GM21381 (cell line): Measurements from ENCODE around the gene SH2D4B.
"Not testable (repeated sequence)": the region's sequence is repeated elsewhere in the genome, so short reads cannot be mapped to it uniquely, and the experiment has no call there.

ENCODE experiments used
- ATAC-seq: cut with Tn5 transposase; IDR thresholded peaks from one replicate; pipeline ENCODE4 v1.9.1; 2021; ENCODE audit warnings: mild to moderate bottlenecking, moderate library complexity; ENCODE audit not compliant: unreplicated experiment

SH2D4B gene

GRCh38 chr10:80523773-80524172 is 13.9 kb upstream of the SH2D4B start:
- ATAC-seq = no peak

GRCh38 chr10:80524190-80524909 is 13.4 kb upstream of the SH2D4B start:
- ATAC-seq = no peak

- no peak for ATAC-seq
These were observed 11.5 kb upstream of the SH2D4B start for GRCh38 chr10:80526218-80526617.

- ATAC-seq = no peak
These were observed 11.0 kb upstream of the SH2D4B start for GRCh38 chr10:80526742-80527141.

- no peak for ATAC-seq
These were observed 9.5 kb upstream of the SH2D4B start for GRCh38 chr10:80528185-80528700.

GRCh38 chr10:80528901-80529300 is 8.8 kb upstream of the SH2D4B start:
- ATAC-seq = no peak

GRCh38 chr10:80529604-80530003 is 8.1 kb upstream of the SH2D4B start:
- ATAC-seq = no peak

- peak; percentile 53 for ATAC-seq
These were observed 7.5 kb upstream of the SH2D4B start for GRCh38 chr10:80530251-80530650.

GRCh38 chr10:80530816-80531215 is 6.9 kb upstream of the SH2D4B start:
- no peak for ATAC-seq

GRCh38 chr10:80532571-80532970 is 5.1 kb upstream of the SH2D4B start:
- ATAC-seq = no peak

- not testable (repeated sequence) for ATAC-seq
These were observed 3.6 kb upstream of the SH2D4B start for GRCh38 chr10:80534059-80534458.

GRCh38 chr10:80534646-80535045 is 3.1 kb upstream of the SH2D4B start:
- ATAC-seq = not testable (repeated sequence)

- peak; percentile 81 for ATAC-seq
These were observed 1.9 kb upstream of the SH2D4B start for GRCh38 chr10:80535671-80536360.

GRCh38 chr10:80536361-80536835 is 1.3 kb upstream of the SH2D4B start:
- no peak for ATAC-seq

GRCh38 chr10:80537086-80537735 is 491 bp upstream of the SH2D4B start:
- ATAC-seq = no peak

- no peak for ATAC-seq
These were observed 931 bp downstream of the SH2D4B start for GRCh38 chr10:80538481-80539185.

- no peak for ATAC-seq
These were observed 1.8 kb downstream of the SH2D4B start for GRCh38 chr10:80539421-80540031.

GRCh38 chr10:80540136-80540535 is 2.4 kb downstream of the SH2D4B start:
- no peak for ATAC-seq

- no peak for ATAC-seq
These were observed 2.9 kb downstream of the SH2D4B start for GRCh38 chr10:80540618-80540980.

- ATAC-seq = peak; percentile 48
These were observed 3.5 kb downstream of the SH2D4B start for GRCh38 chr10:80540981-80541750.
